ENCODE data around the gene CTBS.

- TF ChIP-seq CTCF (IDR thresholded peaks at IDR 0.05) (no peak), POLR2A (IDR thresholded peaks at IDR 0.05) (no peak)
Measured at GRCh38 chr1:84571150-84571535, 3.1 kb downstream of the CTBS start.
